ENCODE results near the gene ODAD3.

- TF ChIP-seq CTCF (conservative IDR thresholded peaks at IDR 0.05) (peak; percentile 91), EZH2 (IDR thresholded peaks at IDR 0.05; ENCODE audit: low read depth) (no peak)
Measured at GRCh38 chr19:11446652-11447301, 11.9 kb upstream of the ODAD3 start.
